HG03159 (cell line): ENCODE measurements around the gene B4GALT2.

Source experiments
- ATAC-seq: cut with Tn5 transposase; IDR thresholded peaks from one replicate; pipeline ENCODE4 v1.9.1; 2021; ENCODE audit warnings: mild to moderate bottlenecking, moderate library complexity; ENCODE audit not compliant: unreplicated experiment

The B4GALT2 gene

DNA sequence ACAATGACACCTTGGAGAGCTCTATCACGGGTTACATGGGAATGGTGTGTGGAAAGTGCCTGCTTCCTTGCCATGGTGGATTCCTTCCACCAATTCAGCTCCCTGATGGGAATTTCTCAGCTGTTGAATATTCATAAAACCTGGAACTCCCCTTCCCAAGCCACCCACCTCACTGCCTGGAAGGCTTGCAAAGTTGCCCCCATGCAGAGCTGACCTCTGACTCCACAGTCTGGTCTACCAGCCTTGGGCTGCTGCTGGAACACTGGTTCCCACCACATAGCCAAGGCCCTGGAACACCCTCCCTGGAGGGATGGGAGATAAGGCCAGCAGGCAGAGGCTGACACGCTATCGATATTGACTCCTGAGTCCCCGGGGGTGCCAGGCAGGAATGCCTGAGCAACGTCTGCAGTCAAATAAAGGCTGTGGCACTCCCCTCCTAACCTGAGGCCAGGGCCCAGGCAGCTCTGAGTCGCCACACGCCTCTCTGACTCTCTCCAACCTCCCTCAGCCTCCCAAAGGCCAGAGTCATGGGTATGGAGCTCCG, 21.2 kb downstream of the B4GALT2 start:
- ATAC-seq = no peak

DNA sequence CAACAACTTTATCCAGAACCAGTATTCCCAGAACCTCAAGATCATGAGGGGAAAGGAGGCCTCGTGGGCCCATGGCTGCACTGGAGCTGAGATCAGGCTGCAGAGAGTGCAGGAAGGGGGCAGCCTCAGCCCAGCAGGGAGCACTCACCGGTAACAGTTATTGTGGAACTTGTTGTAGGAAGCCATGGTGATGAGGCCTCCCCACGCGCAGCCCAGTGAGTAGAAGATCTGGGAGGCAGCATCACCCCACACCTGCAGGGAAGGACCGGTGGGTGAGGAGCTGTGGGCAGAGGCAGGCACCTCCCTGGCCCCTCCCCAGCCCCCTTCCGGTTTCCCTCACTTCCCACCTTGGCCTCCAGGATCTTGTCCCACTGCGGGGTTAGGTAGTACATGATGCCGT, 23.2 kb downstream of the B4GALT2 start:
- ATAC-seq = no peak

DNA sequence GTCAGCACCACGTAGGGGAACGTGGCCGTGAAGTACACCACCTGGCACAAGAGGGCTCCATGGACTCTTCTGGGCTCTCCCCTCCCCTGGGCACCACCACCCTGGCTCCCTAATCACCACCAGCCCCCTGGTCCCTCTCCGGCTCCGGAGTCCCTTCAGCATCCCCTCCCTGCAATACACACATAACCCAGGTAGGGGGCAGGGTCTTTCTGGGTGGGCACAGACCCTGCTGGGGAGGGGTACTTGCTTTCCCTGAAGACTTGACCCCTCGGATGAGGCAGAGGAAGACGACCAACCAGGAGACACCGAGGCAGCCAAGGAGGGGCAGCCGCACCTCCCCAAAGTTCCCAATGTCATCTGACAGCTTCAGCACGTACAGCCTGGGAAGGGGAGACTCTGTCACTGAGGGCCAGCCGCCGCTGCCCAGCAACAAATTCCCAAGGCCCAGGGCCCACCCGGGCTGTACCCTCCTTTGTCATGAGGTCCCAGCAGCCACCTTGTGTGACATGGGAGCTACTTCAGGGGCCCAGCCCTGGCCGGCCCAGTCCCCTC, 23.7 kb downstream of the B4GALT2 start:
- no peak for ATAC-seq

DNA sequence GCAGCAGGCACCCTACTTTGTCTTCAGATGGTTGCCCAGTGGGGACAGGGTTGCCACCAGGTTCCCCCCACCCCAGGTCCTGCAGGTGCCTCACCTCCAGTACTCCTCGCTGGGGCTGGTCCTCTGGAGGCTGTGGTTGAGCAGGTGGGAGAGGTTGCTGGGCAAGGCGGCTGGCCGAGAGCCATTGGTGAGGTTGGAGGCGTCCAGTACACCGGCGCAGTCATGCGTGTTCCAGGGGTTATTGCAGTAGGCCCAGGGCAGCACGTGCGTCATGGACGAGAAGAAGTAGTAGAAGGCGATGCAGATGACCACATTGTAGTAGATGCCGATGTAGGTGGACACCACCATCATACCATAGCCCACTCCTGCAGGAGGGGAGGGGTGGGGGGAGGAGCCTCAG, 29.2 kb downstream of the B4GALT2 start:
- no peak for ATAC-seq

DNA sequence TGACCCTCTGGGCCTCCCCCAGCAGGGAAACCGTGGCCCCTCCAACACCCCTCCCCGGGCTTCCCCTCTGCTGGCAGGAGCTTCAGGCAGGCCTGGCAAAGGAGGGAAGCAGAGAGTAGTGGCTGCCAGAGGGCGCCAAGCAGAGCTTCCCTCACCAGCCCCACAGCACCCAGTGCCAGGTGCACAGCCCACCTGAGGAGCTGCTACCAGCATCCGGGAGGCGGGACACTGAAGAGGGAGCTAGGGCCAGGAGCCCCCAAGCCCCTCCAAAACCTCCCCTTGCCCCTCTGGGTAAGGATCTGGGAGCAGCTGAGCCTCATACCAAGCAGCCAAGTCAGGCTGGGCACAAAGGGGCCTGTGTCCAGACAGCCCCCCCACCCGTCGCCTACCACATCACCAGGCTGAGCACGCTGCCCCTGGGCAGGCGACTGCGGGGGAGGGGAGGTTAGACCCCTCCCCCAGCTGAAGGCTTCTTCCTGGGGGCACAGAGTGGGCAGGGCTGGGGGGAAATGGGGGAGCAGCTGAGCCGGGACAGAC, 32.0 kb downstream of the B4GALT2 start:
- ATAC-seq = no peak

GRCh38 chr1:44012404-44012803, 33.4 kb downstream of the B4GALT2 start:
- no peak for ATAC-seq

DNA sequence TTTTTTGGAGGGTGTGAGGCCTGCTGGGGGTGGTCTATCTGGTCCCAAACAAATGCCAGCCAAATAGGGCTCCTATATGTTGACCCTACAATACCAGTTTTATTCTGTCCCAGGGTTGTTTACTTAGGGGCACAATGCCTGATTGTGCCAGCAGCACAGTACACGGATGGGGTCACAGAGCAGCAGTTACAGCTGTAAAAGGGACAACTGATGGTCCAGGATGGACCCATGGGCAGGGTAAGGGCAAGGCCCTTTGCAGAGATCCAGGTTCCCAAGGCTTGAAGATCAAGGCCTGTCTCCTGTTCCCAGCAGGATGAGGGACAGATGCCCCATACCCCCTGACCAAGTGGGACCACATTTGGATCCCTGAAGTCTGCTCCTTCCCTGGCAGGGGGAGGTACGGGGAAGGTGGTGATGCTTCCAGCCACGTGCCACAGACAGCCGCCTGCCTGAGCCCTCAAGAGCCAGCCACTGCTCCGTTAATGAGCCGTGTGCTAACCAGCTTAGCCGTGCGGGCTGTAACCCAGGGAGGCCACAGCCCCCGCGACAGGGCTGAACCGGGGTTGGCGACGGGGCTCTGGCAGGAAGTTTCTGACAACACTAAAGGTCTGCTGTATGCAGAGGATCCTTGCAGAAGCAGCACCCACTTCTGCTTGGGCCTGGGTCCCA, 34.1 kb downstream of the B4GALT2 start:
- ATAC-seq = no peak

- no peak for ATAC-seq
Observed at GRCh38 chr1:44013949-44014348, 34.9 kb downstream of the B4GALT2 start.

DNA sequence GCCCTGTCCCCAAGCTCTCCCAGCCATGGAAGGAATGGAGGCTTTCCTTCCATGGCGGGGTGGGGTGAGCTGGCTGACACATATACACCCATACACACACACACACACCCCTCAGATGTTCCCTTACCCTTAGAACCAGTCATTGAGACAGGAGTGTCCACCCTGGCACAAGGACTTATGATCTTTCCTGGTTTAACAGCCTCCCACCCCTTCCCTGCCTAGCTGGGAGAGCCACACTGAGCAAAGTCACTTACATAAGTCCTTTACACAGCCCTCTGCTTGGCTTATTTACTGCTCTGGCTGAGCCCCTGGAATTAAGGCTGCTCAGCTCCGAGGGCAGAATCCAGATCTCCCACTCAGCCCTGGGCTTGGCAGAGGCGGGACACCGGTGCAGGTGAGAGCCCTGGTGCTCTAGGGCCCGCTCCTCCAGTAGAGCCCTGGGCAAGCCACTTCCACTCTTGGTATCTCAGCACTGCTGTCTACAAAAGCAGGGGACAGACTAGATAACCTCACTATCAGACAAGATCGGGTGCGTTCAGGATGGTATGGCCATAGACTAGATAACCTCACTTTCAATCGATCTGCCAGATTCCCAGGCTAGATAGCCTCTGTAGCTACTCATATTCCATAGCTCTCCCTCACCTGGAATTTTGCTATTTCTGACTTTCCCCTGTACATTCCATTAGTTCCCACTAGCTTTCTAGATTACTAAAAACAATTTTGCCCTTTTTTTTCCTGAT, 35.5 kb downstream of the B4GALT2 start:
- no peak for ATAC-seq

DNA sequence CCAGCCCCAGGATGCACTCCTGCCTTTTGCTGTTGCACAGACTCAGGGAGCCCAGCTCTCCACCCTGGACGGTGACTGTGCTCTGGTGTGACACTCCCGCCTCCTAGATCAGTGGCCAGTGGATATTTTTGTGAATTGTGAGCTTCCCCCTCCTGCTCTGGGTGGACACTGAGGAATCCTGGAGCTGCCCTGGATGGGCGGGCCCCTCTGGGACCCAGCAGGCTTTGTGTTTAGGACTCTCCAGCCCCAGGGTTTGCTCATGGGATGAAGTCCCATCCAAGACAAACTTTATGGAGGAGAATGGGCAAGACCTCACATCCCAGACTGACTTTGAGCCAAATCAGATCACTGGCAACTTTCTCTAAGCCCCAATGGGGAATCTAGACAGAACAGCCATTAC, 36.2 kb downstream of the B4GALT2 start:
- no peak for ATAC-seq

DNA sequence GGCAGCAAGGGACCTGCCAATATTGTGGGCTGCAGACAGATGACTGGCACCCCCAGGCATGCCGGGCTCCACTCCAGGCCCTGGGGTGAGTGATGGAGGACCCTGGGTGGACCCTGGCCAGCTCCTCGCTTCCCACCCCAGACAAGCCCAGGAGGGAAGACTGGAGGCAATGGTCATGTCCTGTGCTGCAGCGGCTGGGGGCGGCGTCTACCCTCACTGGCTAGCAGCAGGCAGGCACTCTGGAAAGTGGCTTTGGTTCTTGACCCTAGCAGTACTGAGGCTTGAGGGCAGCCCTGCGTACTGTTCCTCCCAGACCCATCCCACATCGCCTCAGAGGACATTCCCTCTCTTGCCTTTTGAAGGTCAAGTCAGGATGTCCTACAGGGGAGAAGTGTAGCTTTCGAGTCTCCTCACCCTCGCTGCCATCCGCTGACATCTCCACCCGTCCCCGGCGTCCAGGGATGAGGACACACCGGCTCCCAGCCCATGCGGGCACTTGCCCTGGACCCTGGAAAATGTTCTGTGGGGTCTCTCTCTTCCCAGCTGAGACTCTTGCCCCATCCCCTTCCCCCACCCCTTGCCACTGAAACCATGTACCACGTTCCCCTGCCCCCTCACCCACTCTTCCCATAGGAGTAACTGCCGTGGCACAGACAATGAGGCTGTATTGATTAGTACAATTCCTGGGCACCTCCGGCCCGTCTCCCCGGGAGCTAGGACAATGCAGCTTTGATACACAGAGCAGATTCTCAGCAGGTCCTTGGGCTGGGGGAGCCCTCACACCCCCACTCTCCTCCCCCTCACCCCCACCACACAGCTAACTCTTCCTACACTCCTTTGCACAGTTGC, 37.3 kb downstream of the B4GALT2 start:
- ATAC-seq = no peak

GRCh38 chr1:44016890-44017400, 37.9 kb downstream of the B4GALT2 start:
- no peak for ATAC-seq

- ATAC-seq = no peak
Observed at GRCh38 chr1:44019466-44019948, 40.5 kb downstream of the B4GALT2 start.

GRCh38 chr1:44020464-44020863, 41.5 kb downstream of the B4GALT2 start:
- no peak for ATAC-seq

GRCh38 chr1:44021156-44021555, 42.1 kb downstream of the B4GALT2 start:
- ATAC-seq = no peak

- ATAC-seq = no peak
Observed at GRCh38 chr1:44021581-44022321, 42.7 kb downstream of the B4GALT2 start.

DNA sequence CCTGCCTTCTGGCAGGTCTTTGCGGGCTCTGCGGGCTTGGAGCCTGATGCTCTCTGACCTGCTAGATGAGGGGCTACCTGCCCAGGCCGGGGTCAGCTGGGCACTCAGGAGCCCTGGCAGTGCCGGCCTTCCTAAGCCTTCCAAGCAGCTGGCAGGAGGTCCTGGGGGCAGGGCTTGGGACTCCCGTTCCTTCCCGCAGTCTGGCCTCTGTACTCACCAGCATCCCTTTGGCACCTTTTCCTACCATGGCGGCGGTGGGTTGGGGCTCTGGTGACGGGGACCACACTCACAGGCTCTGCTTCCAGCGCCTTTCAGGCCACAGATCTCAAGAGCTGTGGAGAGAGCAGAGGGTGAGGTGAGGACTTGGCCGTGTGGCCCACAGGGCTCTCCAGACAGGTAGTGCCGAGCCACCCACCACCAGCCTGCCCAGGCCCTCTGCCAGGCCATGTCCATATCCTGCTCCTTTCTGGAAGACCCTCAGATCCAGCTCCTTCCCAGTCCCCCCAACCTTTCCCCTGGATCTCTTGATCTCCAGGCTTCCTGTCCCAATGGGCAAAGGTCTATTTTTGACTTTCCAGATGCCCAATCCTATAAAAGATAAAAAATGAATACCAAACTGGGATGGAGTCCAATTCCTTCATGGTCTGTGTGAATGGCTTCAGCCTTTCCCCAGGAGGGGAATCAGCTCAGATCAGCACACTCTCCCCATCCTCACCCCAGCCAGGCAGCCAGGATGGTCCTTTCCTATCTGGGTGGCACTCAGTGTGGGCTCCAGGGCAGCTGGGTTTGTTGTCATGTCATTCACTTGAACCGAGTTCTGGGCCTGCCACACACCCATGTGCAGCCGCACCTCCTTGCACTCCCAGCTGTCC, 45.3 kb downstream of the B4GALT2 start:
- no peak for ATAC-seq

- no peak for ATAC-seq
Observed at GRCh38 chr1:44024903-44025525, 46.0 kb downstream of the B4GALT2 start.
